GM12878 (cell line): ENCODE measurements around the gene CARD9. TPM values are rescaled to one million over a fixed set of nuclear protein-coding genes. Genes with fewer than 3 reads are reported as not detected.

ENCODE experiments used
- ATAC-seq: fragments of 200-7000 bp; cut with Tn5 transposase; 3 replicates; pipeline ENCODE4 v1.9.1; 2020; ENCODE audit warnings: mild to moderate bottlenecking, moderate library complexity
- BruUV-seq: library from RNA; stranded (reverse); fragments of 400-500 nt; replicated peaks from 2 replicates; lab custom pipeline; 2021; lab: Mats Ljungman, UMichigan
- CTCF ChIA-PET: fragments of 300-600 bp; sonication (Branson Sonifier 250); formaldehyde crosslinking; extraction: SDS; loops from one replicate; lab custom pipeline; 2021; ENCODE audit warnings: inconsistent platforms; lab: Yijun Ruan, JAX
- POLR2A ChIA-PET: fragments of 350-600 bp; formaldehyde crosslinking; extraction: SDS; loops from one replicate; lab custom pipeline; 2021; ENCODE audit warnings: inconsistent platforms; lab: Charles Lee
- RAD21 ChIA-PET: fragments of 300-600 bp; sonication (Branson Sonifier 250); formaldehyde crosslinking; loops from one replicate; lab custom pipeline; 2023; ENCODE audit warnings: antibody characterized with exemption; ENCODE audit not compliant: unreplicated experiment; lab: Charles Lee
- SMC1A ChIA-PET: fragments of 300-600 bp; sonication (Branson Sonifier 250); formaldehyde crosslinking; loops from one replicate; lab custom pipeline; 2023; ENCODE audit not compliant: unreplicated experiment, uncharacterized antibody; lab: Charles Lee
- DNase-seq: peaks from one replicate; pipeline ENCODE4 v3.0.0-alpha.2; 2011; ENCODE audit warnings: low read depth, low spot score
- FAIRE-seq: peaks from 3 replicates; lab custom pipeline; 2011; peaks lifted over from hg19 to GRCh38; lab: Jason Lieb, UNC
- H2AFZ ChIP-seq: 2 replicates; pipeline ENCODE4 v1.6.0; 2011; ENCODE audit warnings: low read depth, low read length, control low read depth; ENCODE audit not compliant: control insufficient read depth
- H3K27ac ChIP-seq: 2 replicates; pipeline ENCODE4 v1.5.1; 2011; ENCODE audit warnings: control low read depth; ENCODE audit not compliant: control insufficient read depth, insufficient read depth
- H3K27me3 ChIP-seq, 2 experiments: replicated peaks in 1 of 2; 2 replicates each; pipeline versions ENCODE4 v1.6.0 to v1.6.1; 2011; ENCODE audit warnings: low read length in 1 of 2; ENCODE audit not compliant: control insufficient read depth in 2 of 2, insufficient read depth in 2 of 2
- H3K36me3 ChIP-seq, 2 experiments: 2 replicates each; pipeline ENCODE4 v1.5.1; 2011; ENCODE audit warnings: low read length in 1 of 2; ENCODE audit not compliant: control insufficient read depth in 2 of 2, insufficient read depth in 2 of 2
- H3K4me1 ChIP-seq: 2 replicates; pipeline ENCODE4 v1.6.1; 2011; ENCODE audit warnings: mild to moderate bottlenecking, low read length, moderate library complexity, mixed read lengths; ENCODE audit not compliant: control insufficient read depth, insufficient read depth
- H3K4me2 ChIP-seq: 2 replicates; pipeline ENCODE4 v1.6.0; 2011; ENCODE audit warnings: control low read depth; ENCODE audit not compliant: control insufficient read depth, insufficient read depth
- H3K4me3 ChIP-seq: fragments of 200-600 bp; sonication (generic); 2 replicates; pipeline ENCODE4 v1.5.1; 2016
- H3K79me2 ChIP-seq: 2 replicates; pipeline ENCODE4 v1.6.0; 2011; ENCODE audit warnings: low read length; ENCODE audit not compliant: control insufficient read depth, insufficient read depth
- H3K9ac ChIP-seq: 2 replicates; pipeline ENCODE4 v1.8.0; 2011; ENCODE audit warnings: low read length, control low read depth, mixed read lengths; ENCODE audit not compliant: control insufficient read depth, insufficient read depth
- H3K9me3 ChIP-seq: replicated peaks from 3 replicates; pipeline ENCODE4 v1.5.1; 2011; ENCODE audit warnings: mild to moderate bottlenecking, low read length; ENCODE audit not compliant: control insufficient read depth, insufficient read depth
- H4K20me1 ChIP-seq: 2 replicates; pipeline ENCODE4 v1.6.0; 2011; ENCODE audit not compliant: control insufficient read depth, insufficient read depth
- BCLAF1 ChIP-seq: fragments of 450-650 bp; IDR thresholded peaks from 2 replicates; pipeline ENCODE4 v1.6.1; 2017; ENCODE audit warnings: antibody characterized with exemption, mild to moderate bottlenecking, moderate library complexity
- BRCA1 ChIP-seq: IDR thresholded peaks from 2 replicates; pipeline ENCODE4 v1.6.1; 2011; ENCODE audit warnings: low read depth, low read length, improper control_type of control experiment
- CBFB ChIP-seq: IDR thresholded peaks from 2 replicates; pipeline ENCODE4 v1.6.1; 2016; ENCODE audit warnings: antibody characterized with exemption, low read depth
- JUNB ChIP-seq: IDR thresholded peaks from 2 replicates; pipeline ENCODE4 v1.6.1; 2016; ENCODE audit warnings: antibody characterized with exemption, mild to moderate bottlenecking
- KAT2A ChIP-seq: conservative IDR thresholded peaks from 2 replicates; pipeline ENCODE4 v1.6.1; 2011; ENCODE audit warnings: low read depth, low read length; ENCODE audit not compliant: control insufficient read depth
- MEF2A ChIP-seq: IDR thresholded peaks from 2 replicates; pipeline ENCODE4 v1.6.1; 2011; ENCODE audit warnings: low read depth, mild to moderate bottlenecking, low read length, moderate library complexity; ENCODE audit not compliant: insufficient read depth
- NKRF ChIP-seq: fragments of 450-650 bp; conservative IDR thresholded peaks from 2 replicates; pipeline ENCODE4 v1.6.1; 2017; ENCODE audit warnings: mild to moderate bottlenecking, moderate library complexity
- NR2F1 ChIP-seq: fragments of 450-650 bp; conservative IDR thresholded peaks from 2 replicates; pipeline ENCODE4 v1.6.1; 2017; ENCODE audit warnings: mild to moderate bottlenecking
- PAX8 ChIP-seq: fragments of 450-650 bp; IDR thresholded peaks from 2 replicates; pipeline ENCODE4 v1.6.1; 2017; ENCODE audit warnings: mild to moderate bottlenecking, moderate library complexity
- POU2F2 ChIP-seq: IDR thresholded peaks from 3 replicates; pipeline ENCODE4 v1.6.1; 2011; ENCODE audit warnings: low read depth, mild to moderate bottlenecking, low read length, borderline replicate concordance
- RBBP5 ChIP-seq: fragments of 200-600 bp; sonication (generic); conservative IDR thresholded peaks from 2 replicates; pipeline ENCODE4 v1.6.1; 2016
- RELB ChIP-seq: fragments of 450-650 bp; IDR thresholded peaks from 2 replicates; pipeline ENCODE4 v1.6.1; 2017; ENCODE audit warnings: low read depth, mild to moderate bottlenecking, moderate library complexity
- REST ChIP-seq: IDR thresholded peaks from 2 replicates; pipeline ENCODE4 v1.6.1; 2012; ENCODE audit warnings: mild to moderate bottlenecking, low read depth, low read length
- SMAD5 ChIP-seq: IDR thresholded peaks from 2 replicates; pipeline ENCODE4 v1.6.1; 2016; ENCODE audit warnings: antibody characterized with exemption, low read depth
- TCF12 ChIP-seq: IDR thresholded peaks from 2 replicates; pipeline ENCODE4 v1.6.1; 2011; ENCODE audit warnings: low read depth, mild to moderate bottlenecking, low read length
- TCF3 ChIP-seq: IDR thresholded peaks from 2 replicates; pipeline ENCODE4 v1.6.1; 2012; ENCODE audit warnings: low read depth, mild to moderate bottlenecking, low read length, borderline replicate concordance; ENCODE audit not compliant: insufficient read depth
- ZSCAN29 ChIP-seq: fragments of 450-650 bp; IDR thresholded peaks from 2 replicates; pipeline ENCODE4 v1.6.1; 2017; ENCODE audit warnings: mild to moderate bottlenecking, moderate library complexity
- WGBS: methylation state at CpG from one replicate; pipeline ENCODE4 v1.1.6; 2016; ENCODE audit warnings: low lambda C conversion rate; ENCODE audit not compliant: insufficient replicate concordance, insufficient coverage; ENCODE audit errors: missing lambda C conversion rate; 5-methylcytosine and 5-hydroxymethylcytosine counted together
- in situ Hi-C: fragments of 300-500 bp; cut with MboI; formaldehyde crosslinking; loops from 9 replicates; pipeline ENCODE4 v1.14.3; 2018; ENCODE audit warnings: mixed read lengths
- intact Hi-C: fragments of 100-400 bp; cut with micrococcal nuclease; formaldehyde crosslinking; loops from one replicate; pipeline ENCODE4 v1.14.2; 2022; ENCODE audit not compliant: unreplicated experiment
- polyA plus RNA-seq, 11 experiments: library from polyadenylated mRNA; depleted of rRNA in 4 of 11; unstranded in 6 of 11; stranded (reverse) in 5 of 11; fragments of >200 nt; fragmentation: Nextera tagmentation in 4 of 11; fragmentation: Illumina TruSeq in 1 of 11; extraction: Ambion mirVana in 4 of 11; extraction: Trizol in 1 of 11; gene quantifications; 1 replicate in 1 of 11; 2 replicates in 10 of 11; pipeline versions ENCODE4 v1.2.1 to v1.2.3, GENCODE V29; 2011 to 2016; ENCODE audit warnings: inconsistent platforms in 2 of 11, missing spikeins in 2 of 11, low read depth in 1 of 11
- total RNA-seq, 4 experiments: library from RNA; depleted of rRNA in 3 of 4; stranded (reverse); fragments of >200 nt in 3 of 4; fragmentation: Illumina TruSeq in 1 of 4; extraction: Trizol in 1 of 4; gene quantifications; 2 replicates each; pipeline versions ENCODE4 v1.2.1 to v1.2.3, GENCODE V29; 2013 to 2021

CARD9 gene
- total and polyA plus RNA-seq, 10 of the 15 experiments (the other 5 are each of a cell fraction or from before 2014, with no cell fraction given) = 0.11 to 4.9 (median 1.8) TPM; not detected in 1

GRCh38 chr9:136341769-136342168, 31.7 kb downstream of the CARD9 start:
- H3K4me1 ChIP-seq = no peaks in the 10 kb centered on the region
- no peak overlapping the region for H2AFZ ChIP-seq
- no peaks in the 10 kb centered on the region for H3K36me3 ChIP-seq
- FAIRE-seq = no peak
- H3K4me2 ChIP-seq = no peak overlapping the region
- WGBS = 34% methylated on average over 7 of the region's 10 CpGs
- no TSS peak for BruUV-seq
- no peak overlapping the region for H3K4me3 ChIP-seq
- no peaks in the 10 kb centered on the region for H3K79me2 ChIP-seq
- H3K9ac ChIP-seq = no peak overlapping the region
- POLR2A ChIA-PET = no interaction called here
- intact Hi-C loops (no loop called here), in situ Hi-C loops (no loop called here)
- SMC1A ChIA-PET = no interaction called here
- RAD21 ChIA-PET = no interaction called here
- CTCF ChIA-PET = interaction anchor here (1.5 kb wide), 1 partner anchor 21 kb away, joined by 5 read pairs; no protein-coding TSS in a partner anchor
- DNase-seq = no peak
- H3K27me3 ChIP-seq = no peaks in the 10 kb centered on the region
- no peaks in the 10 kb centered on the region for H4K20me1 ChIP-seq
- H3K9me3 ChIP-seq = no peaks in the 10 kb centered on the region
- no peak overlapping the region for H3K27ac ChIP-seq
- ATAC-seq = no peak
- TF ChIP-seq JUNB = no peak
- no peak for TF ChIP-seq NKRF
- no peak for TF ChIP-seq CBFB
- no peak for TF ChIP-seq NR2F1
- TF ChIP-seq MEF2A = no peak
- no peak for TF ChIP-seq RELB
- no peak for TF ChIP-seq REST
- no peak for TF ChIP-seq BCLAF1
- no peak for TF ChIP-seq KAT2A
- no peak for TF ChIP-seq BRCA1
- no peak for TF ChIP-seq POU2F2
- TF ChIP-seq SMAD5 = no peak
- no peak for TF ChIP-seq PAX8
- no peak for TF ChIP-seq TCF12
- no peak for TF ChIP-seq TCF3
- no peak for TF ChIP-seq RBBP5
- TF ChIP-seq ZSCAN29 = no peak
